ENCODE measurements around the gene UBE2U.

- no peak for TF ChIP-seq EZH2 (IDR thresholded peaks at IDR 0.05; ENCODE audit: insufficient read depth, poor library complexity, severe bottlenecking)
- no peak for TF ChIP-seq EZH2phosphoT487 (IDR thresholded peaks at IDR 0.05; ENCODE audit: insufficient read depth, low read depth)
These were observed at the start of gene UBE2U for GRCh38 chr1:64203420-64203819.

Measured in GM23248 (cell line).